Measurements from ENCODE around the gene RANBP17. TPM values are rescaled to one million over a fixed set of nuclear protein-coding genes. Genes with fewer than 3 reads are reported as not detected.
"Not testable (repeated sequence)": the region's sequence is repeated elsewhere in the genome, so short reads cannot be mapped to it uniquely, and the experiment has no call there.

The RANBP17 gene
- polyA plus RNA-seq, 1 donor from 2014 or later: 25.5 TPM

- no peaks in the 10 kb centered on the region for H4K20me1 ChIP-seq (ENCODE audit: insufficient read depth)
Observed at GRCh38 chr5:170826117-170826516, 35.7 kb upstream of the RANBP17 start.

GRCh38 chr5:170832241-170832640 is 29.6 kb upstream of the RANBP17 start:
- H3K9me2 ChIP-seq (ENCODE audit: insufficient read depth, low read length): no peaks in the 10 kb centered on the region
- H3K4me3 ChIP-seq (ENCODE audit: low read length): no peak overlapping the region
- H3K27ac ChIP-seq (ENCODE audit: low read length): no peak overlapping the region
- no peaks in the 10 kb centered on the region for H3K27me3 ChIP-seq (ENCODE audit: insufficient read depth, low read depth, low read length)
- H3K4me2 ChIP-seq (ENCODE audit: low read length): no peak overlapping the region
- no peak overlapping the region for H3K9ac ChIP-seq (ENCODE audit: low read length)
- H2AFZ ChIP-seq (ENCODE audit: low read depth, low read length): no peak overlapping the region
- no peaks in the 10 kb centered on the region for H3K79me2 ChIP-seq (replicated peaks; ENCODE audit: insufficient read depth, low read length)
- no peaks in the 10 kb centered on the region for H3K36me3 ChIP-seq (ENCODE audit: insufficient read depth, low read length)
- no peaks in the 10 kb centered on the region for H3F3A ChIP-seq (ENCODE audit: insufficient read depth, low read length, poor library complexity, severe bottlenecking)
- TF ChIP-seq EZH2 (IDR thresholded peaks at IDR 0.05; ENCODE audit: borderline replicate concordance, insufficient read depth, low read length, poor library complexity, severe bottlenecking): no peak
- no peak for TF ChIP-seq TAF1 (IDR thresholded peaks at IDR 0.05; ENCODE audit: low read depth)
- TF ChIP-seq EP300 (conservative IDR thresholded peaks at IDR 0.05; ENCODE audit: poor library complexity, severe bottlenecking): no peak
- TF ChIP-seq RAD21 (conservative IDR thresholded peaks at IDR 0.05): no peak
- TF ChIP-seq REST (IDR thresholded peaks at IDR 0.05; ENCODE audit: borderline replicate concordance): no peak
- TF ChIP-seq POLR2AphosphoS5 (IDR thresholded peaks at IDR 0.05): no peak
- no peak for TF ChIP-seq SMC3 (conservative IDR thresholded peaks at IDR 0.05; ENCODE audit: poor library complexity)
- no peak for TF ChIP-seq MXI1 (conservative IDR thresholded peaks at IDR 0.05; ENCODE audit: poor library complexity, severe bottlenecking)
- no peaks in the 10 kb centered on the region for H3K9me3 ChIP-seq (ENCODE audit: low read length)
- H4K20me1 ChIP-seq (ENCODE audit: insufficient read depth): no peaks in the 10 kb centered on the region

More at GRCh38 chr5:170826117-170826516, 35.7 kb upstream of the RANBP17 start:
- H3K9me3 ChIP-seq (ENCODE audit: low read length): no peaks in the 10 kb centered on the region
- no peaks in the 10 kb centered on the region for H3K27me3 ChIP-seq (ENCODE audit: insufficient read depth, low read depth, low read length)
- no peak overlapping the region for H3K4me3 ChIP-seq (ENCODE audit: low read length)
- no peak overlapping the region for H2AFZ ChIP-seq (ENCODE audit: low read depth, low read length)
- H3K4me2 ChIP-seq (ENCODE audit: low read length): no peak overlapping the region
- H3K79me2 ChIP-seq (replicated peaks; ENCODE audit: insufficient read depth, low read length): no peaks in the 10 kb centered on the region
- no peak overlapping the region for H3K9ac ChIP-seq (ENCODE audit: low read length)
- no peaks in the 10 kb centered on the region for H3F3A ChIP-seq (ENCODE audit: insufficient read depth, low read length, poor library complexity, severe bottlenecking)
- no peak for TF ChIP-seq TAF1 (IDR thresholded peaks at IDR 0.05; ENCODE audit: low read depth)
- no peak for TF ChIP-seq REST (IDR thresholded peaks at IDR 0.05; ENCODE audit: borderline replicate concordance)
- TF ChIP-seq RAD21 (conservative IDR thresholded peaks at IDR 0.05): no peak
- TF ChIP-seq POLR2AphosphoS5 (IDR thresholded peaks at IDR 0.05): no peak
- no peak for TF ChIP-seq SMC3 (conservative IDR thresholded peaks at IDR 0.05; ENCODE audit: poor library complexity)
- no peak for TF ChIP-seq CTCF (IDR thresholded peaks at IDR 0.05; ENCODE audit: poor library complexity, severe bottlenecking)
- no peak for TF ChIP-seq MXI1 (conservative IDR thresholded peaks at IDR 0.05; ENCODE audit: poor library complexity, severe bottlenecking)
- TF ChIP-seq EZH2 (IDR thresholded peaks at IDR 0.05; ENCODE audit: borderline replicate concordance, insufficient read depth, low read length, poor library complexity, severe bottlenecking): no peak
- TF ChIP-seq EP300 (conservative IDR thresholded peaks at IDR 0.05; ENCODE audit: poor library complexity, severe bottlenecking): no peak
- H3K9me2 ChIP-seq (ENCODE audit: insufficient read depth, low read length): no peaks in the 10 kb centered on the region
- no peaks in the 10 kb centered on the region for H3K36me3 ChIP-seq (ENCODE audit: insufficient read depth, low read length)
- no peak overlapping the region for H3K27ac ChIP-seq (ENCODE audit: low read length)

- H2AFZ ChIP-seq (ENCODE audit: low read depth, low read length); H3K9me2 ChIP-seq (ENCODE audit: insufficient read depth, low read length); H3K79me2 ChIP-seq (replicated peaks; ENCODE audit: insufficient read depth, low read length); H3F3A ChIP-seq (ENCODE audit: insufficient read depth, low read length, poor library complexity, severe bottlenecking); H3K4me2 ChIP-seq (ENCODE audit: low read length); H3K4me3 ChIP-seq (ENCODE audit: low read length); H3K27ac ChIP-seq (ENCODE audit: low read length); H3K27me3 ChIP-seq (ENCODE audit: insufficient read depth, low read depth, low read length); H3K36me3 ChIP-seq (ENCODE audit: insufficient read depth, low read length); H3K9ac ChIP-seq (ENCODE audit: low read length); H3K9me3 ChIP-seq (ENCODE audit: low read length); H4K20me1 ChIP-seq (ENCODE audit: insufficient read depth): not testable (repeated sequence)
Observed at GRCh38 chr5:170833981-170834380, 27.8 kb upstream of the RANBP17 start.
